C4-2B (cell line): ENCODE measurements around the gene SEMA4D.
A peak's percentile ranks its signal among the peaks of the same experiment; 100 is the strongest.

ENCODE experiments used
- H3K27ac ChIP-seq: fragments of 450-650 bp; 2 replicates; pipeline ENCODE4 v1.5.1; 2017
- ZFX ChIP-seq: fragments of 450-650 bp; IDR thresholded peaks from 2 replicates; pipeline ENCODE4 v1.6.1; 2017
- TF ChIP-seq, protein P1 (sequence below): fragments of 450-650 bp; conservative IDR thresholded peaks from 2 replicates; pipeline ENCODE4 v1.5.1; 2017; ENCODE audit warnings: mild to moderate bottlenecking

Gene SEMA4D

GRCh38 chr9:89512382-89512781 lies 14.5 kb upstream of the SEMA4D start:
- TF ChIP-seq ZFX, result no peak
- TF ChIP-seq, protein P1, sequence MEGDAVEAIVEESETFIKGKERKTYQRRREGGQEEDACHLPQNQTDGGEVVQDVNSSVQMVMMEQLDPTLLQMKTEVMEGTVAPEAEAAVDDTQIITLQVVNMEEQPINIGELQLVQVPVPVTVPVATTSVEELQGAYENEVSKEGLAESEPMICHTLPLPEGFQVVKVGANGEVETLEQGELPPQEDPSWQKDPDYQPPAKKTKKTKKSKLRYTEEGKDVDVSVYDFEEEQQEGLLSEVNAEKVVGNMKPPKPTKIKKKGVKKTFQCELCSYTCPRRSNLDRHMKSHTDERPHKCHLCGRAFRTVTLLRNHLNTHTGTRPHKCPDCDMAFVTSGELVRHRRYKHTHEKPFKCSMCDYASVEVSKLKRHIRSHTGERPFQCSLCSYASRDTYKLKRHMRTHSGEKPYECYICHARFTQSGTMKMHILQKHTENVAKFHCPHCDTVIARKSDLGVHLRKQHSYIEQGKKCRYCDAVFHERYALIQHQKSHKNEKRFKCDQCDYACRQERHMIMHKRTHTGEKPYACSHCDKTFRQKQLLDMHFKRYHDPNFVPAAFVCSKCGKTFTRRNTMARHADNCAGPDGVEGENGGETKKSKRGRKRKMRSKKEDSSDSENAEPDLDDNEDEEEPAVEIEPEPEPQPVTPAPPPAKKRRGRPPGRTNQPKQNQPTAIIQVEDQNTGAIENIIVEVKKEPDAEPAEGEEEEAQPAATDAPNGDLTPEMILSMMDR, result no peak
- no peak overlapping the region for H3K27ac ChIP-seq

- peak overlapping the region; percentile 45; the same call in 1 of the 2 replicates for H3K27ac ChIP-seq
- no peak for TF ChIP-seq ZFX
- TF ChIP-seq, protein P1, result no peak
Measured at GRCh38 chr9:89508951-89509615, 11.2 kb upstream of the SEMA4D start.

DNA sequence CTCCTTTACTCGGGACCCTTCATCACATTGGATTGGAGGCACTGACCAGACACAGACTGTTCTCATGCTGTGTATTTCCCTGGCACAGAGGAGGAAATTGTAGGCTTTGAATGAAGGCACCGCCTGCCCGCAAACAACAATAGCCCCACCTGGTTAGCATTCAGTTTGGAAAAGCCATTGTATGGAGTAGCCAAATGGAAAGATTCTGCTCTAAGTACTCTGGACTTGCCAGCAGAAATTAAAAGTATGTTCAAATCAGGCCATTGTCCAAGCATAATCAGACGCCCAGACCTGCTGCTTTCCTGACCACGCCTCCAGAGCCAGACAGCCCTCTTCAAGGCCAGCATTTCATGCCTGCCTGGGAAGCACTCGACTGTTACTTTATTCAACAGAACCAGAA lies 8.0 kb upstream of the SEMA4D start:
- H3K27ac ChIP-seq, result no peak overlapping the region
- TF ChIP-seq ZFX, result no peak
- TF ChIP-seq, protein P1, result no peak

DNA sequence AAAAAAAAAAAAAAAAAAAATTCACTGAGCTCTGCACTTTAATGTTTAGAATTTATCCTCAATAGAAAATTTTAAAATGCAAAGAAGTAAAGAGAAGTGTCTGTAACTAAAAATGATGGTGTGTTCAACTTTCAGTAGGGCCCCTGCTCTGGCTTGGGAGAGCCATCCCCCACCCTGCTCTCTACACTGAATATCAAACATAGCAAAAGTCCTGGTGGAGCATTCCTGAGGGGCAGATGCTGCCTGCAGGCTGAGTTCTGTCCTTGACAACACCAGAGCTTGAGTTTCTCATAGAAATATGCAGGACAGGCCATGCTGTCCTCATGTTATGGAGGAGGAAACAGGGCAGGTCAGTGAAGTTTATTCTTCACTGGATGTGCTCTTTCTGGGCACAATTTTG lies 7.1 kb upstream of the SEMA4D start:
- TF ChIP-seq, protein P1, result no peak
- TF ChIP-seq ZFX, result no peak

GRCh38 chr9:89502671-89503070 lies 4.8 kb upstream of the SEMA4D start:
- TF ChIP-seq, protein P1, result no peak
- TF ChIP-seq ZFX, result no peak
- H3K27ac ChIP-seq, result no peak overlapping the region

More for the DNA sequence above, 7.1 kb upstream of the SEMA4D start:
- no peak overlapping the region for H3K27ac ChIP-seq

GRCh38 chr9:89502038-89502601 lies 4.2 kb upstream of the SEMA4D start:
- no peak overlapping the region for H3K27ac ChIP-seq
- TF ChIP-seq, protein P1, result no peak
- TF ChIP-seq ZFX, result no peak

GRCh38 chr9:89501311-89501898 lies 3.5 kb upstream of the SEMA4D start:
- no peak overlapping the region for H3K27ac ChIP-seq
- TF ChIP-seq, protein P1, result no peak
- no peak for TF ChIP-seq ZFX
